Transverse colon (tissue), 3 donors: ENCODE measurements around the gene KRTAP6-3.

ENCODE experiments used
- EP300 ChIP-seq: sonication (generic); formaldehyde crosslinking; IDR thresholded peaks from one replicate; pipeline ENCODE4 v1.6.1; 2017; ENCODE audit warnings: antibody characterized with exemption, low read depth
- POLR2A ChIP-seq: fragments of 450-650 bp; IDR thresholded peaks from one replicate; pipeline ENCODE4 v1.6.1; 2016; ENCODE audit warnings: antibody characterized with exemption, mild to moderate bottlenecking, moderate library complexity
- TF ChIP-seq, protein P1 (sequence below), 5 experiments: fragments of 200-600 bp in 3 of 5; fragments of 450-650 bp in 2 of 5; sonication (generic) in 3 of 5; IDR thresholded peaks; 1 replicate in 2 of 5; 2 replicates in 3 of 5; pipeline ENCODE4 v1.5.1; 2016 to 2017; ENCODE audit warnings: antibody characterized with exemption in 5 of 5, inconsistent platforms in 3 of 5, mild to moderate bottlenecking in 2 of 5, moderate library complexity in 1 of 5

- TF ChIP-seq, protein P1, sequence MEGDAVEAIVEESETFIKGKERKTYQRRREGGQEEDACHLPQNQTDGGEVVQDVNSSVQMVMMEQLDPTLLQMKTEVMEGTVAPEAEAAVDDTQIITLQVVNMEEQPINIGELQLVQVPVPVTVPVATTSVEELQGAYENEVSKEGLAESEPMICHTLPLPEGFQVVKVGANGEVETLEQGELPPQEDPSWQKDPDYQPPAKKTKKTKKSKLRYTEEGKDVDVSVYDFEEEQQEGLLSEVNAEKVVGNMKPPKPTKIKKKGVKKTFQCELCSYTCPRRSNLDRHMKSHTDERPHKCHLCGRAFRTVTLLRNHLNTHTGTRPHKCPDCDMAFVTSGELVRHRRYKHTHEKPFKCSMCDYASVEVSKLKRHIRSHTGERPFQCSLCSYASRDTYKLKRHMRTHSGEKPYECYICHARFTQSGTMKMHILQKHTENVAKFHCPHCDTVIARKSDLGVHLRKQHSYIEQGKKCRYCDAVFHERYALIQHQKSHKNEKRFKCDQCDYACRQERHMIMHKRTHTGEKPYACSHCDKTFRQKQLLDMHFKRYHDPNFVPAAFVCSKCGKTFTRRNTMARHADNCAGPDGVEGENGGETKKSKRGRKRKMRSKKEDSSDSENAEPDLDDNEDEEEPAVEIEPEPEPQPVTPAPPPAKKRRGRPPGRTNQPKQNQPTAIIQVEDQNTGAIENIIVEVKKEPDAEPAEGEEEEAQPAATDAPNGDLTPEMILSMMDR (IDR thresholded peaks at IDR 0.05) = no peak
- TF ChIP-seq EP300 (no peak), POLR2A (no peak)
Observed at GRCh38 chr21:30552782-30553181, 39.5 kb upstream of the KRTAP6-3 start.
